NK-92 treated with Interleukin-12 subunit alpha and Interleukin-12 subunit beta, amount 100 ng/mL, for 24 hours (cell line): ENCODE results near the gene ASXL1.
"Not testable (repeated sequence)": the region's sequence is repeated elsewhere in the genome, so short reads cannot be mapped to it uniquely, and the experiment has no call there.

Source experiments
- DNase-seq: peaks from one replicate; lab custom pipeline; 2025; lab: John Stamatoyannopoulos, UW

The ASXL1 gene

GRCh38 chr20:32454164-32455145 lies 96.3 kb downstream of the ASXL1 start:
- no peak for DNase-seq

DNA sequence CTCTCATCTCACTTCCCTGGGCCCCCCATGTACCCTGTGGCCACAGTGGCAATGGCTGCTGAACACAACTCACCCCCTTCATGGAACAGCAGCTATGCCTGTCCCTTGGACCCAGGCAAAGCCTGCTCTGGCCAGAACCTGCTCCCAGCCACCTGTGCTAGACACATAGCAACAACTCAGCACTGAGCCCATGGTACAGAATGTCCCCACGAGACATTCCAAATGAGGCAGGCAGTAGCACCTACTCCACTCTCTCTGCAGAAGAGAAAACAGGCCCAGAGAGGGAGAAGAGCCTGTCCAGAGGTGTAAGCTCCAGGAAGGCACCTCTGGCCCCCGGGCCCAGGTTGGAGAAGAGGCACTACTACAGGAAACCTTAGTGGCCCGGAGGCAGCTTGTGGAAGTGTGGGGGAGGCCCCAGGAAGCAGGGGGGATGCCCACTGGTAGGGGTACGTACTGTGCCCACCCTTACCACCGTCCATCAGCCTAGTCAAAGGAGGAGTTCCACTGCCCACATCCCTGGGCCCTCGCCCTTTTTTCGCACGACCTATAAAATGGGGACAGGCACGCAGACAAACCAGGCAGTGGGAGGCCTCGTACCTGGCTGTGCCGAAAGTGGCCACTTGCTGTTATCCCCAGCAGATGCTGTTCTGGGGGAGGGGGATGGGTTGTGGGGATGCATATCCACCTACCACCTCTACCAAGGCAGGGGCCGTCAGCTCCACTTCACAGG lies 97.2 kb downstream of the ASXL1 start:
- DNase-seq = no peak

- DNase-seq = no peak
These were observed 98.0 kb downstream of the ASXL1 start for GRCh38 chr20:32455901-32456701.

DNA sequence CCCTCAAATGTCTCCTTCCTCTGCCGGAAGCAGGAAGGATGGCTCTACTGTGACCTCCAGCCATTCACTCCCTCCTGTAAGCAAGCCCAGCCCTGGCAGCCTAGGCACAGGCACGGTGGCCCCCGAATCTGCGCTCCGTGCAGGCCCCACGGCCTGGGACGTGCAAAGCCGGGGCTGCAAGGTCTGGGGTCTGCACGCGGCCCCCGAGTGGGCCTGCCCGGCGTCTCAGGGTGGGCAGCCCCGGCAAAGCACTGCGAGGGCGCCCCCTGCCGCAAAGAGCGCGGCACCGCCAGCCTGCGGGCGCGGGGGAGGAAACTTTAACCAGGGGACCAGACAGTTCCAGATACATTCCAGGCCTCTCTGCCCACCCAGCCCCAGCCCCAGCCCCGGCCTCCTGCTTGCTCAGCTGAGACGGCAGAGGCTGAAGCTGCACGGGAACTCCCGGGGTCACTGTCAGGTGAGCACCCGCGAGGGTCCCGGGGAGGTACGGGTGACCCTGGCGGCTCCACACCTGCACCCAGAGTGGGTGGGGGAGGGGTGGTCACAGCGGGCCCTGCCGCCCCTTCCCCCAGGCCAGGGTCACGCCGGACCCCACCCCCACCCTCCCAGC lies 98.8 kb downstream of the ASXL1 start:
- DNase-seq = no peak

- DNase-seq = no peak
These were observed 99.4 kb downstream of the ASXL1 start for GRCh38 chr20:32457479-32457986.

- no peak for DNase-seq
These were observed 100.1 kb downstream of the ASXL1 start for GRCh38 chr20:32458061-32458836.

DNA sequence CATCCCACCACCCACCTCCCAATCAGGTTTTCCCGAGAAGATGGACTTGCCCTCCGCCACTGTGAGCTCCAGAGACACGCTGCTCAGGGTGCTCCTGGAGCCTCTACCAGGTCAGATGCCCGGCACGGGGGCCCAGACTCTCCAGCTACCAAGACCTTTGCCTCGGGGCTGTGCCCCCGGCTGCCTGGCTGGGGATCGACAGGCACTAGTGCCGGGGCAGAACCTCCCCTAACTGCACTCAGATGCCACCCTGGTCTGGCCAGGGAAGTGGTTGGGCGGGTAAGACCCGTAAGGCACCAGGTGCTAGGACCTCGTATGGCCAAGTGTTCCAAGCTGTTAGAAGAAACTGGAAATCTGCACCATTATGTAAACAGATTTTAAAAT lies 100.7 kb downstream of the ASXL1 start:
- DNase-seq = no peak

GRCh38 chr20:32460231-32460630 lies 102.1 kb downstream of the ASXL1 start:
- DNase-seq = no peak

- no peak for DNase-seq
These were observed 102.7 kb downstream of the ASXL1 start for GRCh38 chr20:32460683-32461320.

DNA sequence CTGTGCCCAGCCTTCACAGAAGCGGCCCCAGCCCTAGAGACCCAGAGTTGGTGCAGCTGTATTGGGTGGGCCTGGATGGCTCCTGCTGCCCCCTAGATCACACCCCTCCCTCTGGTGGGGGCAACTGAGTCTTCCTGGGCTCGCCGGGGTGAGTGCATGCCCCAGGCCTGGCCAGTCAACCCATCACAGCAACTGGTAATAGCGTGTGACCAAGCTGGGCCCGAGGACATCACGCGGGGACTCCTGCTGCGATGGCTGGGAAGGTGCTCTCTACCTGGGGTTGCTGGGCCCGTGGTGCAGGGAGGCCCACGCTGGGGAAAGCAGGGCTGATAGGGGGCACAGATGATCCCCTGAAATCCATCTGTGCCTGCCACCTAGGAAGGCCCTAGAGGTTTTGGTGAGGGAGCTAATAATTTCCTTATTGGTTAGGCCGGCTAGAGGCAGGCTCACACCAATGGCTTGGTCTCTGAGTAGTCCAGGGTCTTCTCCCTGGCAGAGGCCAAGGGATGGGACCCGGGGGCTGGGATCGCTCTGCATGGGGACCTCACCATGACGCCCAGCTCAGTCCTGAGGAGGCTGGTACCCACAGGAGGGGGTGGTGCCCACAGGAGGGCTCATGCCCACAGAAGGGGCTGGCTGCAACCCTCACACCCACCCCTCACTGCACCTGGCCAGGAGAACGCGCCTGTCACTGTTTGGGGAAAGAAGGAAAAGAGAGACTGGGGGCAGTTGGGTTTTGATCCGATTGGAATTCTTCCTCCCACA lies 103.9 kb downstream of the ASXL1 start:
- no peak for DNase-seq

DNA sequence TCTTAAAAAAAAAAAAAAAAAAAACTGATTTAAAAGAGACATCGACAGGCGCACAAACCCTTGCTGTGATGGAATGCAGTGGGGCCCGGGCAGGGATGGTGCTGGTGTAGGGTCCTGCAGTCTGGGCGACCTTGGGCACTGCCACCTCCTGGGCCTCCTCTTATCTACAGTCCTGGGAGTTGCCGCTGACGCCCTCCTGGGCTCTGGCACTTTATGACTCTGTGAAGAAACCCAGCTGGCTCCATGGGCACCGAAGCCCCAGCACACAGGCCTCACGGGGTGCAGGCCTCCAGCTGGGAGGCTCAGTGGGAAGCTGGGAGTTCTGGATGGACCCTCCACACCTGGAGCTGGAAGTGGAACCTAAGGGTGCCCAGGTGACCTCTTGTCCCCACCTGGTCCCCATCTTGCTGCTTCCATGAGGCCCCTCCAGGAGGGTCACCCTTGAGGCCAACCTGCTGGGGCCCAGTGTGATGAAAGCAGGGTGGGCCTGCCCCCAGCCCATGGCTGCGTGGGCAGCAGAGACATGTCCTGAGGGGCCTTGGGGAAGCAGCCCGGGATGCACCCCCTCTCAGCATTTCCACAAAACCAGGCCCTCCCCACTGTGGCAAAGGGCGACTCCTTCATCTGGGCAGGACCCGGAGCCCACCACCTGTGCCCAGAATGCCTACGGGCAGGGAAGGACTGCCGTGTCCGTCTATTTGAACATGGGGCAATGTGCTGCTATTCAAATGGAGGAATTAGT lies 104.9 kb downstream of the ASXL1 start:
- no peak for DNase-seq

DNA sequence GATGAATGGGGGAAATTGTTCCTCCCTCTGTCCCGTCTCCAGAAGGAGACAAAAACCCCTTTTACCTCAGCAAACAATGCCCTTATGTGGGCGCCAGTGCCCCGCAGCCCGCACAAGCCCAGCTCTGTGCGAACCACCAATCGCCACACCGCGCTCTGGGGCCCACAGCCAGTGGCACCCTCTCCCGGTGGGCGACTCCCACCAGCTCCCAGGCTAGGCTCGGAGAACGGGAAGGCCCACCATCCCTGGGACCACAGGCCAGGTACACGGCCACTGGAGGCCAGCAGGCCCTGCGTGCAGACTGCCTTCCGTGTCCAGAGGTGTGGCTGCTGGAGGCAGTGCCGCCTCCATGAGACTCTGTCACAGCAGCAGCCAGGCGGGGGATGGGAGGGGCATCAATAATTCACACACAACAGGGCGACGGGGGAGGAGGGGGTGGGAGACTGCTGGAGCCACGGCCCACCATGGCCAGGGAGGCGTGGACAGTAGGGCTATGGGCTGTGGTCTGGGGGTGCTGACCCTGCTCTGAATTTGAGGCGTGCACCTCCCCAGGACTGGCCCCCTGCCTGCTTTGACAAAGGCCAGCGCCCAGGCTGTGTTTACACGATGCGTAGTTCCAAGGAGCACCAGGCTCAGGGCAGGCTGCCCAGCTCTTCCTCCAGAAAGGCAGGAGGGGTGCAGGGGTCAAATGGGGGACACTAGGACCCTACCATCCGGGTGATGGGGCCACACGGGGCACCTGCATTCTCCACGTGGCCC lies 105.7 kb downstream of the ASXL1 start:
- DNase-seq = no peak

GRCh38 chr20:32464401-32465091 lies 106.4 kb downstream of the ASXL1 start:
- DNase-seq = no peak

DNA sequence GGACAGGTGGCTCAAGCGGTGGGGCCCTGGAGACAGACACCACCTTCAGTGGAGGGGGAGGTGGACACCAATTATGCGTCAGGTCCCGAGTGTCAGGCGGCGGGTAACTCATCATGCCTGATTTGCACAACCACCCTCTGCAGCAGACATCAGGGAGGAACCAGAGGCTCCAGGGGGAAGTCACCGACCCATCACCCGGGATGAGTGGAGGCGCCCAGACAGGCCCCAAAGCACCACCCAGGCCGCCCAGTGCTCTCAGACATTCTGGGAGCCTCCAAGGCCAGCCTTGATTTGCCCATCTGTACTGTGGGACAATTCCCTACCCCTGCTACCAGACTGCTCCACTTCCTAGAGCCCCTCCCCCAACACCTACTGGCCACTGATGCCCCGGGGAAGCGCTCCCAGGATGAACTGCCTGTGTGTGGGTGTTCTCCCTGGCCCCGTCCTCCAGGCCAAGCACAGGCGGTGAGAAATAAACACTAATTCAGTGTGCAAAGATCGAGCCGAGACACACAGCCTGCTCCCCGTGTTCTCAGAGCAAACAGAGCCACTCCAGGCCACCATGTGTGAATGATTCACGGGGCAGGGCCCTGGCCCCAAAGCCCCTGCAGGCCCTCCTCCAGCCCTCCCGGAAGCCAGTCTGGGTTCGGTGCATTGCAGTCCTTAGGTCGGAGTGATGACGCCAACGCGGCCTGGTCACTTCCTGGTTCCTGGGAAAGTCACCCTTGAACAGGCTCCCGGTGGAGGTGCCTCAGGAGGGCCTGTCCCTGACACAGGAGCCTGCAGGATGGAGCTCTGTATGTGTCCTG lies 107.2 kb downstream of the ASXL1 start:
- no peak for DNase-seq

DNA sequence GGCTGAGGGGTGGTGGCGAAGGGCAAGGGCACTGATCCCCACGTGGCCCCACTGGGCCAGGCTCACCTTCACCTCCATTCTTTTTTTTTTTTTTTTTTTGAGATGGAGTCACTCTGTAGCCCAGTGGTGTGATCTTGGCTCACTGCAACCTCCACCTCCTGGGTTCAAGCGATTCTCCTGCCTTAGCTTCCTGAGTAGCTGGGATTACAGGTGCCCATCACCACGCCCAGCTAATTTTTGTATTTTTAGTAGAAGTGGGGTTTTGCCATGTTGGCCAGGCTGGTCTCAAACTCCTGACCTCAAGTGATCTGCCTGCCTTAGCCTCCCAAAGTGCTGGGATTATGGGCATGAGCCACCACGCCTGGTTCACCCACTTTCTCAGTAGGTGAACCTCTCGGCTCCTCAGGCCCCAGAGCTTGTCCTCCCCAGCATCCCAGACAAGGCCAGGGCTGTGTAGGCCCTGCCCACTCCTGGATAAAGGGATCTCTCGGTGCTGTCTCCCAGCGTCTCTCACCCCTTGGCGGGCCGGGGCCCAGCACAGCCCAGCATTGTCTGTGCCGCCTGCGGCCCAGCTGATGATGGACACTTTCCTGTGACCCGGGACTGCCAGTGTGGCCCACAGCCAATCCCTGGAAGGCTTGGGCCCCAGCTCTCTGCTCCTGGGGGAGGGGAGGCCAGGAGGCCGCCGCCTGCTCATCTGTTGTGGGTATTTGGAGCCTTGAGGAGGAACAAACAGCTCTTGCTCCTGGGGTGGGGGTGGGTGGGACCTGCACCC lies 108.0 kb downstream of the ASXL1 start:
- not testable (repeated sequence) for DNase-seq
